HG02970 (cell line): ENCODE results near the gene SULT1B1.
"Not testable (repeated sequence)": the region's sequence is repeated elsewhere in the genome, so short reads cannot be mapped to it uniquely, and the experiment has no call there.

ENCODE experiments used
- ATAC-seq: cut with Tn5 transposase; IDR thresholded peaks from one replicate; pipeline ENCODE4 v1.9.1; 2021; ENCODE audit warnings: mild to moderate bottlenecking, moderate library complexity, moderate number of reproducible peaks; ENCODE audit not compliant: unreplicated experiment, low FRiP score

The SULT1B1 gene

DNA sequence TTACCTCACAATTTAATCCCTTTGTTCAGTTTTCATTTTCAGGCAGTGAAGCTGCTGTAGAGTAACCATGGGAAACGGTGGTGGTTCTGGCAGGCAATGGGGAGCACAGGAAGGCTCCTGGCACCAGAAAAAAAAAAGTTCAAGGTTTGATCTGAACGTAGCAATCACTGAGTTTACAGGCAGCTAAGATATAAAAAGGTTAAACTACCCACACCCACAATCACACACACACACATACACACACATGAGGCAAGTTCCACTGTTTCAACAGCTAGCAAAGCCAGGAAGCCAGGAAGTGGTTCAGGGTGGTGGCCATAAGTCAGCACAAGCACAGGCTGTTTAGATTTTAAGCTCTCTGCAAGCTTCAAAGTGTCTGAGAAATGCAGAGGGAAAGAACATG is at the start of gene SULT1B1:
Gene SULT1B1, minus strand, starts transcription at position 166 of the 400 bp plus-strand sequence. CDS start 5,403 bp downstream, outside the sequence.
- no peak for ATAC-seq

DNA sequence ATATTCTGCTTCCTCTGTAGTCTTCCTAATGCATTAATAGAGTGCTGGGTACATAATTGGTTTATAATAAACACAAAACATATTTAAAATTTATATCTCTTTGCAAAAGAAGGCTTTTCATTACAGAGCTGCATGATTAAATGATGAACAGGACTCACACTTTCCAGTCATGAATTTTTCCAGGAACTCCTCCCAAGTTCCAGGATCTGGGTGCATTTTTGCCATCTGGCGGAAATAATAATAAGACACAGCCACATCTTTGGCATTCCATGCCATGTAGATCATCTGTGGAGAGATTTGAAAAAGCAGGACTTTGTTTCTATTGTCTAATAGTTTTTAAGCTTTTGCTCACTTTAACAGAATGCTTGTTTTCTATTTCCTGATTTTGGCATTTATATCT is 40.2 kb upstream of the SULT1B1 start:
- no peak for ATAC-seq

- no peak for ATAC-seq
Observed at GRCh38 chr4:69799337-69799736, 38.9 kb upstream of the SULT1B1 start.

- ATAC-seq: no peak
Observed at GRCh38 chr4:69793732-69794131, 33.3 kb upstream of the SULT1B1 start.

GRCh38 chr4:69787879-69788278 is 27.5 kb upstream of the SULT1B1 start:
- ATAC-seq: no peak

DNA sequence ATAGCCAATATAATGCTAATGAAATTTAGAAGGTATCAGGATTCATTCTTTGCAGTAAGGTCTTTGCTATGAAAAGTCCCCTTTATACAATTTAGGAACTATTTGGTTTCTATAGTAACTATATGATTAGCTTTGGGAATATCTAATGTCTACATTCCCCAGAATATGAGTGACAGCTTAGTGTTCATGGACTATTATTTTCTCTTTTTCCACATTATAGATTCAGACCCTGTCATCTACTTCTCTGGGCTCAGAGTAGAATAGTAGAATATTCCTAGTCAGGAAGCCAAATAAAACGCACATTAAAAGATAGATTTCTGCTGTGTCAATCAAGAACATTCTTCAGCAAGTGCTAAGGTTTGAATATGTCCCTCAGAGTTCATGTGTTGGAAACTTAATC is 26.1 kb upstream of the SULT1B1 start:
- no peak for ATAC-seq

DNA sequence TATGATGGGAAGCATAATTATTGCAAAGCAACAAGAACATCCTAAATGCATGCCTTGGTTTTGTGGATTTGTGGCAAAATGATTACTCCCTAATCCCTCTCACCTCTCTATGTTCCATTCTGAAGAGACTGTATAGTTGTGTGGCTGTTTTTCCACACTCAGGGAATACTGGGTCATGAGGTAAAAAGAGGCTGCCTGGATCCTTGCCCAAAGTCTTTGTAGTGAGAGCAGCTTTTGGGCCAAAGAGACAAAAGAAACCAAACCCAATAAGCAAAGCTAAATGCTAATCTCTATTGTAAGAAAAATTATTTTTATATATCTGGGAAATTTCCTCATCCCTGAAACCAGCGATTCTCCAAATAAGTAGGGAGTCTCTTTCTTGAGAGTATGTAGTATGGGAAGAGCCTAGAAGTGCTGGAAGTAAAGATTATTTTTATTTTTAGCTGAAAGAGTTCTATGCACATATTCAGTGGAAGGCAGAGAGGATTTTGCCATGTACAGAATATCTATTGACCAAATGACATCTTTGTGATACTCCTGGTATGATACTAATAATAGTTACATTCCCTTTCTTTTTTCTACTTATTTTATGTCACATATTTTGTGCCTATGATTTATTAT is 24.9 kb upstream of the SULT1B1 start:
- ATAC-seq: no peak

- no peak for ATAC-seq
Observed at GRCh38 chr4:69782651-69783310, 22.4 kb upstream of the SULT1B1 start.

DNA sequence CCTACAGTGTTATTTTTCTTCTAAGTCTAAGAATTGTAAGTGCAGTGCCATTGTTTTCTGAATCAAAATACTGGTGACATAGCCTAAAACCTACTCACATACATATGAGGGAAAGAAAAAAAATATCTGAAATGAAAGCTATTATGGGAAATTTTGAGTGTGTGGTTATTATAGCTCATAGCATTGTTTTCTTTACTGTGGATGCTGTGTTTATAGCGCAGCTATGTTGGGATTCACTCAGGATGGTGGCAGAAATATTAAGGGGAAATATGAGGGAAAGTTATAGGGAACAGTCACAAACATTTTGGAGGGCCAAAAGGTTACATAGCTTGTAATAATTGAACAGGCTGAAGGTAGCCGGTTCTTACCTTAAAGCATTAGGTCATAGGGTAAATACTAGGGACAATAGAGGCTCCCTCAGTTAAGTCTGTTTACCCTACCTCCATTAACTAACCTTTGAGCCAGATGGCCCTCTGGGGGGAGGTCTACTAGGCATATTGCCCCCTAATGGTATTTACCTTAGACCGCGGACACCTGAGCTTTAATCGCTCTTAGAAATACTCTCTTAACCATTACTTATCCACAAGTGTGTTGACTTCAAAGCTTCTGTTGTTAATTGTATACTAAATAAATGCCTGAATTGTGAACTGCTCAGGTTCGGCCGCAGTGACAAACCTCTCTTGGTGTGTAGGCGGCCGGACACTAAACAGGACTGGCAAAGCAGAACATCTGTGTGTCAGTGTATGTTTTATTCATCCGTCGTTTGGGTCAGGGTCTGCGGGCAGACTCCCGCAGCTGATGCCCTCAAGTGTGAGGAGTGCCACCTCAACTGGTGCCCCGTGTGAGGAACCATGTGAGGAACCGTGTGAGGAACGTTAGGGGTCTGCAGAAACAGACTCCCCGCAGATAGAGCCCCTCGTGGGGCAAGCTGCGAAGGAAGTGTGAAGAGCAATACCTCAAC is 21.3 kb upstream of the SULT1B1 start:
- no peak for ATAC-seq

- no peak for ATAC-seq
Observed at GRCh38 chr4:69780141-69780540, 19.7 kb upstream of the SULT1B1 start.

DNA sequence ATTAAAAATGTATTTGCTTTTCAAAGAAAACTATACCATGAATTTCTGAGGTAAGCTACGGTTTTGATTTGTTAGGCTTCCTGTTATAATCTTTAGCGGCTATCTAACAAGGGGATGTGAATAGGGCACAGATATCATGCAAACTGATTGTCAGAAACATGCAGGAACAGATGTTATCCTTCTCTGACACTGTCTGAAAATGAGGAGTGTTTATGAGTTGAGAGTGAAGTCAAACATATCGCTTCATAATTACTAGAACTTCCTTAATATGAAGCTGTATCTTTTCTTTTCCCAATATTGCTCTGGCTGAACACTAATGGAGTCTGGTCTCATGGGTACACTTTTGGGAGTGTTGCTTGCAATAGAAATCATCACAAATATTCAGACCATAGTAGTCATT is 16.3 kb upstream of the SULT1B1 start:
- ATAC-seq: no peak

DNA sequence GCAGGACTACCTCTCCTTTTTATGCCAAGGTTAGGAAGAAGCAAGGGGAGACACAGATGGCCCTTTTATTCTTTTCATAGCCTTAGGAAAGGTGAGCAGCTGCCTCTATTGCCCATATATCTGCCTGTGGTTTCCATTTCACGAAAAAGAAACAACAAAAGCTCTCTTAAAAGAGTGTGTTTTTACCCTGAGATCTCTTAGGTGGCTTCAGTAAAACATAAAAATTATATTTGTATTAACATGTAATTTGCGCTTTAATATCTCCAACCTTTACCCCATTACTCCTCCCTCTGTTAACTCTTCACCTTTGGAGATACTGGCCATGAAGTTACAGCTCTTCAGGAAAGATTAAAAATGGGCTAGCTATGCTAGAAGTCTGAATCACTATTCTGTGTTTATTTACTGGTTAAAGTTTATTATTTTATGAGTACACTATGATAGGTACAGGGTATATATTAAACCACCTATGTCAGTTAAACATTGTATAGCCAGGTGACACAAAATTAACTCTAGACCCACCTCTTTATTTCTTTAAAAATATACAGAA is 15.0 kb upstream of the SULT1B1 start:
- no peak for ATAC-seq

GRCh38 chr4:69773484-69773883 is 13.1 kb upstream of the SULT1B1 start:
- no peak for ATAC-seq

DNA sequence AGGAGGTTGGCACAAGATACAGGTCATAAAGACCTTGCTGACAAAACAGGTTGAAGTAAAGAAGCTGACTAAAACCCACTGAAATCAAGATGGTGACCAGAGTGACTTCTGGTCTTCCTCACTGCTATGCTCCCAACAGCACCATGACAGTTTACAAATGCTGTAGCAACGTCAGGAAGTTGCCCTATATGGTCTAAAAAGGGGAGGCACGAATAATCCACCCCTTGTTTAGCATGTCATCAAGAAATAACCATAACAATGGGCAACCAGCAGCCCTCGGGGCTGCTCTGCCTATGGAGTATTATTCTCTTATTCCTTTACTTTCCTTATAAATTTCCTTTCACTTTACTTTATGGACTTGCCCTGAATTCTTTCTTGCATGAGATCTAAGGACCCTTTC is 8.1 kb upstream of the SULT1B1 start:
- ATAC-seq: not testable (repeated sequence)

- ATAC-seq: no peak
Observed at GRCh38 chr4:69765751-69766150, 5.3 kb upstream of the SULT1B1 start.

DNA sequence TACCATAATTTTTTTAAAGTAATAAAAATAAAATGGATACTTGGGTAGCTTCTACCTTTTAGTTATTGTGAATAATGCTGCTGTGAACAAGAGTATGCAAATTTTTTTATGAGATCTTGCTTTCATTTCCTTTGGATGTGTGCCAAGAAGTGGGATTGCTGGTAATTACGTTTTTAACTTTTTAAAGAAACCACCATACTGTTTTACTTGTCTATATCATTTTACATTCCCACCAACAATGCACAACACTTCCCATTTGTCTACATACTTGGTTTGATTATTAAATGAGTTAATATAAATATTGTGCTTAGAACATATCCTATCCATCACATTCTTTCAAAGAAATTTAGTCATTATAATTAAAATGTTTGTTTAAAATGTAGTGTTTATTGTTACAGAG is 3.9 kb upstream of the SULT1B1 start:
- no peak for ATAC-seq

GRCh38 chr4:69763233-69763632 is 2.8 kb upstream of the SULT1B1 start:
- ATAC-seq: no peak

GRCh38 chr4:69759189-69759604 is 1.2 kb downstream of the SULT1B1 start:
- no peak for ATAC-seq

DNA sequence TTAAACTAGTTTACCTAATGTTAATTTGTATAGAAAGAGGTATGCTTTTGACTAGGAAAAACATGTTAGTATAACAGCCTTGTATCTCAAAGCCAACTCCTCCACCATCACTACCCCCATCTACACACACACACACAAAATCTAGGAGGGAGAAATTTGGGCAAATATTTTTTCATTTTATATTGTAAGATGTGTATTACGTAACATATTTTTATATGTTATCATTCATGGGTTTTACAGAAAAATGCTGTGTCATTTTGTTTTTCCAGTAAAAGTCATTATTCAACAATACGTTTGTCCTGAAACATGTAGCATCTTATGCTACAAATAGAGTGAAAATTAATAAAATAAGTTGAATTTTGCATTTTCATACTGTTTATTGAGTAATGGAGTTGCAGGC is 3.0 kb downstream of the SULT1B1 start:
- ATAC-seq: no peak

- ATAC-seq: no peak
Observed at GRCh38 chr4:69754926-69755580, 5.4 kb downstream of the SULT1B1 start.
